PC-3 (cell line): ENCODE results near the gene ARHGEF7. TPM values are rescaled to one million over a fixed set of nuclear protein-coding genes. Genes with fewer than 3 reads are reported as not detected.

ENCODE experiments used
- ATAC-seq: fragments of 200-7000 bp; cut with Tn5 transposase; 2 replicates; pipeline ENCODE4 v1.9.1; 2020; ENCODE audit warnings: mild to moderate bottlenecking, moderate library complexity
- BruUV-seq: library from RNA; stranded (reverse); fragments of 400-500 nt; replicated peaks from 2 replicates; lab custom pipeline; 2021; lab: Mats Ljungman, UMichigan
- CTCF ChIA-PET: fragments of 300-600 bp; sonication (Branson Sonifier 250); formaldehyde crosslinking; loops from one replicate; lab custom pipeline; 2022; ENCODE audit warnings: antibody characterized with exemption; lab: Charles Lee
- POLR2A ChIA-PET: fragments of 300-600 bp; sonication (Branson Sonifier 250); formaldehyde crosslinking; loops from one replicate; lab custom pipeline; 2022; ENCODE audit warnings: antibody characterized with exemption; ENCODE audit not compliant: unreplicated experiment; lab: Charles Lee
- DNase-seq: peaks from one replicate; pipeline ENCODE4 v3.0.0-alpha.2; 2015
- H2AFZ ChIP-seq: fragments of 300-600 bp; sonication (generic); 2 replicates; pipeline ENCODE4 v1.6.0; 2016; ENCODE audit warnings: antibody characterized with exemption, low read length
- H3F3A ChIP-seq: fragments of 300-600 bp; sonication (generic); one replicate; pipeline ENCODE4 v1.6.0; 2017; ENCODE audit warnings: antibody characterized with exemption, low read length, control low read depth, mild to moderate bottlenecking; ENCODE audit not compliant: unreplicated experiment
- H3K27ac ChIP-seq: fragments of 300-600 bp; sonication (generic); 2 replicates; pipeline ENCODE4 v1.5.1; 2016; ENCODE audit warnings: mild to moderate bottlenecking, low read length
- H3K27me3 ChIP-seq: fragments of 300-600 bp; sonication (generic); 2 replicates; pipeline ENCODE4 v1.6.1; 2016; ENCODE audit warnings: low read length, mixed read lengths
- H3K36me3 ChIP-seq: fragments of 300-600 bp; sonication (generic); 2 replicates; pipeline ENCODE4 v1.6.1; 2016; ENCODE audit warnings: low read depth, mixed run types, low read length, mixed read lengths
- H3K4me1 ChIP-seq: fragments of 300-600 bp; sonication (generic); 2 replicates; pipeline ENCODE4 v1.5.1; 2016; ENCODE audit warnings: low read length; ENCODE audit not compliant: insufficient read depth
- H3K4me2 ChIP-seq: fragments of 300-600 bp; sonication (generic); 2 replicates; pipeline ENCODE4 v1.6.0; 2016; ENCODE audit warnings: low read length
- H3K4me3 ChIP-seq: fragments of 300-600 bp; sonication (generic); 2 replicates; pipeline ENCODE4 v1.5.1; 2016; ENCODE audit warnings: mild to moderate bottlenecking, low read length, mixed read lengths
- H3K79me2 ChIP-seq: fragments of 300-600 bp; sonication (generic); 2 replicates; pipeline ENCODE4 v1.6.1; 2017; ENCODE audit warnings: low read length, mixed read lengths
- H3K9ac ChIP-seq: fragments of 300-600 bp; sonication (generic); 2 replicates; pipeline ENCODE4 v1.6.0; 2016; ENCODE audit warnings: mild to moderate bottlenecking, low read length
- H3K9me2 ChIP-seq: fragments of 300-600 bp; sonication (generic); replicated peaks from 2 replicates; pipeline ENCODE4 v1.6.1; 2016; ENCODE audit warnings: mixed run types, low read length, mixed read lengths
- H3K9me3 ChIP-seq: fragments of 300-600 bp; sonication (generic); 2 replicates; pipeline ENCODE4 v1.6.1; 2016; ENCODE audit warnings: low read length, mixed read lengths
- H4K20me1 ChIP-seq: fragments of 300-600 bp; sonication (generic); 2 replicates; pipeline ENCODE4 v1.6.1; 2016; ENCODE audit warnings: low read length, mixed read lengths
- EZH2 ChIP-seq: fragments of 300-600 bp; sonication (generic); IDR thresholded peaks from one replicate; pipeline ENCODE4 v1.6.1; 2017; ENCODE audit warnings: antibody characterized with exemption, mild to moderate bottlenecking, low read length; ENCODE audit not compliant: unreplicated experiment
- EZH2phosphoT487 ChIP-seq: fragments of 300-600 bp; sonication (generic); IDR thresholded peaks from 2 replicates; pipeline ENCODE4 v1.6.1; 2018; ENCODE audit warnings: mild to moderate bottlenecking, antibody characterized with exemption, low read length, borderline replicate concordance
- intact Hi-C: fragments of 100-400 bp; cut with micrococcal nuclease; formaldehyde crosslinking; loops from 2 replicates; pipeline ENCODE4 v1.9.0; 2023
- total RNA-seq: library from RNA; depleted of rRNA; stranded (reverse); fragments of >200 nt; gene quantifications from 2 replicates; pipeline ENCODE4 v1.2.3, GENCODE V29; 2014
- TF ChIP-seq, protein P1 (sequence below): fragments of 300-600 bp; sonication (generic); conservative IDR thresholded peaks from 2 replicates; pipeline ENCODE4 v1.5.1; 2017; ENCODE audit warnings: antibody characterized with exemption, low read depth, mild to moderate bottlenecking, low read length

Gene ARHGEF7
- total RNA-seq, 1 experiment from 2014 or later: 14.7 TPM

DNA sequence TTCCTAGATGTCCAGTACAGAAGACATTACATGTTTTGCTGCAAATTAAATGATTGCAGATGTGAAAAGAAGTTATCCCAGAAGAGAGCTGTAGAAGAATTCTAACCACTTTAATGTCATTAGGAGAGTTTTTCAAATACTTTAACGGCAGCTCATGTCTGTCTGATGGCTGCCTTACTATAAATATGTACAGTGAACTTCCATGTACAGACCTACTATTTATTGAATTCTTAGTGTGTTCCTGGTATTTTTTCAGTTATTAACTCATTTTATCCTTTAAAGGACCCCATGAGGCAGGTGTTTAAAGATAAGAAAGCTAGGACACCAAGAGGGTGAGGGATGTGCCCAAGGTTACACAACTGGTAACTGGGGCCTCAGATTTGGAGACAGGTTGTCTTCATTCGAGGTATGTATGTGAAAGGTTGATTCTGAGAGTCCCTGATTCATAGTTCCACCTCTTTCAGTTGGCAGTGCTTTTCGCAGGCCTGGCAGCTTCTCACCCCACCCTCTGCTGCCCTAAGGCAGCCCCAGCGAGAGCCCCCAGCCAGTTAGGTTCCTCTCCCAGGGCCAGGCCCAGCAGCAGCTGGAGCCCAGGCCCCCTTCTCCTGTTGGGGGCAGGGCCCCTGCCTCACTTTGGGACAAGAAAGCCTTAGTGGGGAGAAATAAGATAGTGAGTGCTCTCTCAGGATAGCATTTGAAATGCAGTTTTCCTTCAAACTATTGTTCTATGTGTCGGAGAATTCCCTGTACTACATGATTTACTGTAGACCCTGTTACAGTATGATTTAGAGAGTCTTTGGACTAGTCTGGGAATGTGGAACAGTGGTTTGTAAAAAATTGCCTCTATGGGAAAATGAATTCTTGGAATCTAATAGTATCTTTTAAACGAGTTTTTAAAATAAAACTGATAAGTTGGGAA lies 137.6 kb downstream of the ARHGEF7 start:
- Histone ChIP-seq H3K36me3 (no peaks in the 10 kb centered on the region; the same call in none of the 2 replicates), H3K4me1 (no peaks in the 10 kb centered on the region), H3K9ac (no peak overlapping the region), H4K20me1 (no peaks in the 10 kb centered on the region), H3K27me3 (no peaks in the 10 kb centered on the region), H3K4me2 (no peak overlapping the region), H2AFZ (no peak overlapping the region), H3K79me2 (no peaks in the 10 kb centered on the region), H3K27ac (no peak overlapping the region), H3K9me3 (no peaks in the 10 kb centered on the region), H3K9me2 (no peaks in the 10 kb centered on the region), H3F3A (no peaks in the 10 kb centered on the region), H3K4me3 (no peak overlapping the region)
- TF ChIP-seq EZH2 (no peak), EZH2phosphoT487 (no peak)
- TF ChIP-seq, protein P1, sequence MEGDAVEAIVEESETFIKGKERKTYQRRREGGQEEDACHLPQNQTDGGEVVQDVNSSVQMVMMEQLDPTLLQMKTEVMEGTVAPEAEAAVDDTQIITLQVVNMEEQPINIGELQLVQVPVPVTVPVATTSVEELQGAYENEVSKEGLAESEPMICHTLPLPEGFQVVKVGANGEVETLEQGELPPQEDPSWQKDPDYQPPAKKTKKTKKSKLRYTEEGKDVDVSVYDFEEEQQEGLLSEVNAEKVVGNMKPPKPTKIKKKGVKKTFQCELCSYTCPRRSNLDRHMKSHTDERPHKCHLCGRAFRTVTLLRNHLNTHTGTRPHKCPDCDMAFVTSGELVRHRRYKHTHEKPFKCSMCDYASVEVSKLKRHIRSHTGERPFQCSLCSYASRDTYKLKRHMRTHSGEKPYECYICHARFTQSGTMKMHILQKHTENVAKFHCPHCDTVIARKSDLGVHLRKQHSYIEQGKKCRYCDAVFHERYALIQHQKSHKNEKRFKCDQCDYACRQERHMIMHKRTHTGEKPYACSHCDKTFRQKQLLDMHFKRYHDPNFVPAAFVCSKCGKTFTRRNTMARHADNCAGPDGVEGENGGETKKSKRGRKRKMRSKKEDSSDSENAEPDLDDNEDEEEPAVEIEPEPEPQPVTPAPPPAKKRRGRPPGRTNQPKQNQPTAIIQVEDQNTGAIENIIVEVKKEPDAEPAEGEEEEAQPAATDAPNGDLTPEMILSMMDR: no peak
- ChIA-PET POLR2A (no interaction called here), CTCF (no interaction called here)
- intact Hi-C loops: no loop called here
- no peak for ATAC-seq
- no peak for DNase-seq
- no TSS peak for BruUV-seq

DNA sequence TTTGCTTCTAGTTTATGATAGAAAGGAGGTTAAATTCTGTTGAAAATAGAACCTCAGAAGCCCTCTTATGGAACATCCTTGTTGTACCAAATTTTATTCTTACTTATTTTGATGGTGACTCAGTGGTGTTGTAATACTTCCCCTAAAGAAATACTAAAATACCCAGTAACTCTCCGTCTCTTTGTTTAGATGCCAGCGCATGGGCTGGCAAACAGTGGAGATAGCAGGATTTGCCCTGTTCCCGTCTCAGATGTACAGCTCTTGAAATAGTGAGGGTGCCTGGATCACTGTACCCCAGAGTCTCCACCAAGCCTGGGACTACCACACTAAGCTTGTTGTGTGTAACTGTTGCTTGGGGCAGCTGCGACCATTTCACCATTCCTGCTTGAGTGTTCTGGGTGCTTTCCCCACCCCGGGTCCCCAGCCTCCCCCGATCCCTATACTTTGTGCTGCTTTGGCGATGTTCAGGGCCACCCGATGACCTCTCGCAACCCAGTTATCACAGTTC lies 138.3 kb downstream of the ARHGEF7 start:
- POLR2A ChIA-PET: no interaction called here
- Histone ChIP-seq H3K79me2 (no peaks in the 10 kb centered on the region), H3K9me3 (no peaks in the 10 kb centered on the region), H4K20me1 (no peaks in the 10 kb centered on the region), H3K4me2 (no peak overlapping the region), H3K9me2 (no peaks in the 10 kb centered on the region), H3K27ac (no peak overlapping the region), H3F3A (no peaks in the 10 kb centered on the region), H3K4me3 (no peak overlapping the region), H3K4me1 (no peaks in the 10 kb centered on the region), H3K9ac (no peak overlapping the region), H3K27me3 (no peaks in the 10 kb centered on the region), H3K36me3 (no peaks in the 10 kb centered on the region; the same call in none of the 2 replicates), H2AFZ (no peak overlapping the region)
- BruUV-seq: no TSS peak
- ATAC-seq (no peak), DNase-seq (no peak)
- TF ChIP-seq EZH2: no peak
- TF ChIP-seq EZH2phosphoT487: no peak
- TF ChIP-seq, protein P1: no peak
- intact Hi-C loops: no loop called here
- CTCF ChIA-PET: no interaction called here
